ENCODE data around the gene SPOUT1.

GRCh38 chr9:128825923-128826700 is 3.5 kb downstream of the SPOUT1 start:
- TF ChIP-seq CTCF (IDR thresholded peaks at IDR 0.05) (no peak), POLR2A (IDR thresholded peaks at IDR 0.05) (no peak), EP300 (IDR thresholded peaks at IDR 0.05) (no peak)

Measured in gastroesophageal sphincter (tissue), 3 donors.